Astrocyte (in vitro differentiated cells and primary cell): Measurements from ENCODE around the gene CD81. TPM values are rescaled to one million over a fixed set of nuclear protein-coding genes. Genes with fewer than 3 reads are reported as not detected.

Experiments used
- DNase-seq: peaks from one replicate; pipeline ENCODE4 v3.0.0-alpha.2; 2010; ENCODE audit warnings: low read depth
- FAIRE-seq: peaks from 2 replicates; lab custom pipeline; 2011; peaks lifted over from hg19 to GRCh38; lab: Jason Lieb, UNC
- H2AFZ ChIP-seq: 2 replicates; pipeline ENCODE4 v1.6.0; 2012; ENCODE audit warnings: low read depth, low read length, inconsistent platforms
- H3K27ac ChIP-seq: 2 replicates; pipeline ENCODE4 v1.5.1; 2011; ENCODE audit warnings: low read depth, low read length, inconsistent platforms
- H3K27me3 ChIP-seq: 2 replicates; pipeline ENCODE4 v1.6.0; 2011; ENCODE audit warnings: low read length, inconsistent platforms; ENCODE audit not compliant: insufficient read depth
- H3K36me3 ChIP-seq: 2 replicates; pipeline ENCODE4 v1.5.1; 2011; ENCODE audit warnings: low read length, inconsistent platforms; ENCODE audit not compliant: insufficient read depth
- H3K4me1 ChIP-seq: 2 replicates; pipeline ENCODE4 v1.5.1; 2011; ENCODE audit warnings: low read length, inconsistent platforms; ENCODE audit not compliant: insufficient read depth
- H3K4me2 ChIP-seq: 2 replicates; pipeline ENCODE4 v1.6.0; 2012; ENCODE audit warnings: low read length, inconsistent platforms
- H3K4me3 ChIP-seq: 2 replicates; pipeline ENCODE4 v1.5.1; 2011; ENCODE audit warnings: low read depth, mild to moderate bottlenecking, low read length, inconsistent platforms; ENCODE audit not compliant: insufficient read depth
- H3K79me2 ChIP-seq: 2 replicates; pipeline ENCODE4 v1.6.0; 2012; ENCODE audit warnings: mild to moderate bottlenecking, low read length, inconsistent platforms; ENCODE audit not compliant: insufficient read depth
- H3K9ac ChIP-seq: 2 replicates; pipeline ENCODE4 v1.6.0; 2012; ENCODE audit warnings: mild to moderate bottlenecking, low read length, inconsistent platforms
- H3K9me3 ChIP-seq: 2 replicates; pipeline ENCODE4 v1.5.1; 2012; ENCODE audit warnings: low read depth, mild to moderate bottlenecking, low read length, inconsistent platforms; ENCODE audit not compliant: insufficient read depth
- H4K20me1 ChIP-seq: 2 replicates; pipeline ENCODE4 v1.6.0; 2012; ENCODE audit warnings: low read length, inconsistent platforms; ENCODE audit not compliant: insufficient read depth
- H3K27ac Mint-ChIP-seq: one replicate; pipeline ENCODE4 v1.8.0; 2021; ENCODE audit warnings: mild to moderate bottlenecking, mixed read lengths; ENCODE audit not compliant: unreplicated experiment
- H3K27me3 Mint-ChIP-seq: one replicate; pipeline ENCODE4 v1.8.0; 2021; ENCODE audit warnings: low read depth, mixed read lengths; ENCODE audit not compliant: unreplicated experiment
- H3K36me3 Mint-ChIP-seq: one replicate; pipeline ENCODE4 v1.8.0; 2021; ENCODE audit warnings: low read depth, mixed read lengths; ENCODE audit not compliant: unreplicated experiment
- H3K4me1 Mint-ChIP-seq: one replicate; pipeline ENCODE4 v1.8.0; 2021; ENCODE audit warnings: low read depth, mixed read lengths; ENCODE audit not compliant: unreplicated experiment
- H3K4me3 Mint-ChIP-seq: one replicate; pipeline ENCODE4 v1.8.0; 2021; ENCODE audit warnings: mild to moderate bottlenecking, moderate library complexity, mixed read lengths; ENCODE audit not compliant: unreplicated experiment
- H3K9me3 Mint-ChIP-seq: one replicate; pipeline ENCODE4 v1.8.0; 2021; ENCODE audit warnings: mild to moderate bottlenecking, mixed read lengths; ENCODE audit not compliant: unreplicated experiment
- EZH2 ChIP-seq: IDR thresholded peaks from 2 replicates; pipeline ENCODE4 v1.6.1; 2012; ENCODE audit warnings: mild to moderate bottlenecking, low read length, inconsistent platforms; ENCODE audit not compliant: insufficient read depth
- total RNA-seq: library from RNA; stranded (reverse); gene quantifications from 2 replicates; pipeline ENCODE4 v1.2.1, GENCODE V29; 2021
- TF ChIP-seq, protein P1 (sequence below): IDR thresholded peaks from 2 replicates; pipeline ENCODE4 v1.5.1; 2011; ENCODE audit warnings: low read depth, mild to moderate bottlenecking, inconsistent platforms, low read length, moderate library complexity; ENCODE audit not compliant: insufficient read depth

CD81 gene
- total RNA-seq, 1 donor from 2014 or later = 625 TPM

GRCh38 chr11:2408671-2409070, 31.6 kb downstream of the CD81 start:
- H3K36me3 Mint-ChIP-seq = no peaks in the 10 kb centered on the region
- Histone ChIP-seq H3K4me2 (no peak overlapping the region), H3K4me3 (no peak overlapping the region), H3K27ac (no peak overlapping the region), H2AFZ (no peak overlapping the region), H3K36me3 (no peaks in the 10 kb centered on the region), H3K9ac (no peak overlapping the region), H3K4me1 (no peaks in the 10 kb centered on the region), H4K20me1 (peaks cover 3% of the 10 kb centered on the region), H3K79me2 (no peaks in the 10 kb centered on the region), H3K27me3 (peaks cover 3% of the 10 kb centered on the region), H3K9me3 (no peaks in the 10 kb centered on the region)
- DNase-seq = no peak
- no peaks in the 10 kb centered on the region for H3K4me1 Mint-ChIP-seq
- TF ChIP-seq EZH2 = no peak
- TF ChIP-seq, protein P1, sequence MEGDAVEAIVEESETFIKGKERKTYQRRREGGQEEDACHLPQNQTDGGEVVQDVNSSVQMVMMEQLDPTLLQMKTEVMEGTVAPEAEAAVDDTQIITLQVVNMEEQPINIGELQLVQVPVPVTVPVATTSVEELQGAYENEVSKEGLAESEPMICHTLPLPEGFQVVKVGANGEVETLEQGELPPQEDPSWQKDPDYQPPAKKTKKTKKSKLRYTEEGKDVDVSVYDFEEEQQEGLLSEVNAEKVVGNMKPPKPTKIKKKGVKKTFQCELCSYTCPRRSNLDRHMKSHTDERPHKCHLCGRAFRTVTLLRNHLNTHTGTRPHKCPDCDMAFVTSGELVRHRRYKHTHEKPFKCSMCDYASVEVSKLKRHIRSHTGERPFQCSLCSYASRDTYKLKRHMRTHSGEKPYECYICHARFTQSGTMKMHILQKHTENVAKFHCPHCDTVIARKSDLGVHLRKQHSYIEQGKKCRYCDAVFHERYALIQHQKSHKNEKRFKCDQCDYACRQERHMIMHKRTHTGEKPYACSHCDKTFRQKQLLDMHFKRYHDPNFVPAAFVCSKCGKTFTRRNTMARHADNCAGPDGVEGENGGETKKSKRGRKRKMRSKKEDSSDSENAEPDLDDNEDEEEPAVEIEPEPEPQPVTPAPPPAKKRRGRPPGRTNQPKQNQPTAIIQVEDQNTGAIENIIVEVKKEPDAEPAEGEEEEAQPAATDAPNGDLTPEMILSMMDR = no peak
- FAIRE-seq = no peak
- H3K27me3 Mint-ChIP-seq = peaks cover 6% of the 10 kb centered on the region
- H3K4me3 Mint-ChIP-seq = no peak overlapping the region
- no peaks in the 10 kb centered on the region for H3K9me3 Mint-ChIP-seq
- H3K27ac Mint-ChIP-seq = no peak overlapping the region

DNA sequence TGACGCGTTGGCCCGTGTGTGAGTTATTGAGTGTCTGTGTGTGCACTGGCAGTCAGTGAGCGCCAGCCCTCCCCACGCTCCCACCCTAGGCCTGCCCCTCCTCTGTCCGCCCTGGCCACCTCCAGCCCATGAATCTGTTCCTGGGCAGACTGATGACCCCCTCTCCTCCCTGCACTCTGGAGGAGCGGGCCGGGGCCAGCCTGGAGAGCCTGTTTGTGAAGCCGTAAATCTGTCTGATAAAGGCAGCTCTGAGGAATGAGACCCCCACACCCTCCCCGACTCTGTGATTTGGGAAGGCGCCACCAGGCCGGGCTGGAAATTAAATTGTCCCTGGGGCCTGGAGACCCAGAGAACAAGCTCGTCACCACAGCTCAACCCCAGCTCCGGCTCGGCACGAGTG, 32.0 kb downstream of the CD81 start:
- TF ChIP-seq EZH2 = no peak
- TF ChIP-seq, protein P1 = no peak
- DNase-seq (no peak), FAIRE-seq (no peak)
- no peak overlapping the region for H3K27ac Mint-ChIP-seq
- H3K27me3 ChIP-seq = peaks cover 3% of the 10 kb centered on the region
- no peaks in the 10 kb centered on the region for H3K9me3 ChIP-seq
- H3K4me1 ChIP-seq = no peaks in the 10 kb centered on the region
- no peaks in the 10 kb centered on the region for H3K9me3 Mint-ChIP-seq
- no peak overlapping the region for H3K27ac ChIP-seq
- no peaks in the 10 kb centered on the region for H3K4me1 Mint-ChIP-seq
- no peaks in the 10 kb centered on the region for H4K20me1 ChIP-seq
- H2AFZ ChIP-seq = no peak overlapping the region
- H3K4me3 Mint-ChIP-seq = no peak overlapping the region
- H3K27me3 Mint-ChIP-seq = peaks cover 6% of the 10 kb centered on the region
- no peaks in the 10 kb centered on the region for H3K36me3 Mint-ChIP-seq
- H3K4me2 ChIP-seq = no peak overlapping the region
- H3K36me3 ChIP-seq = no peaks in the 10 kb centered on the region
- no peak overlapping the region for H3K9ac ChIP-seq
- no peak overlapping the region for H3K4me3 ChIP-seq
- no peaks in the 10 kb centered on the region for H3K79me2 ChIP-seq

DNA sequence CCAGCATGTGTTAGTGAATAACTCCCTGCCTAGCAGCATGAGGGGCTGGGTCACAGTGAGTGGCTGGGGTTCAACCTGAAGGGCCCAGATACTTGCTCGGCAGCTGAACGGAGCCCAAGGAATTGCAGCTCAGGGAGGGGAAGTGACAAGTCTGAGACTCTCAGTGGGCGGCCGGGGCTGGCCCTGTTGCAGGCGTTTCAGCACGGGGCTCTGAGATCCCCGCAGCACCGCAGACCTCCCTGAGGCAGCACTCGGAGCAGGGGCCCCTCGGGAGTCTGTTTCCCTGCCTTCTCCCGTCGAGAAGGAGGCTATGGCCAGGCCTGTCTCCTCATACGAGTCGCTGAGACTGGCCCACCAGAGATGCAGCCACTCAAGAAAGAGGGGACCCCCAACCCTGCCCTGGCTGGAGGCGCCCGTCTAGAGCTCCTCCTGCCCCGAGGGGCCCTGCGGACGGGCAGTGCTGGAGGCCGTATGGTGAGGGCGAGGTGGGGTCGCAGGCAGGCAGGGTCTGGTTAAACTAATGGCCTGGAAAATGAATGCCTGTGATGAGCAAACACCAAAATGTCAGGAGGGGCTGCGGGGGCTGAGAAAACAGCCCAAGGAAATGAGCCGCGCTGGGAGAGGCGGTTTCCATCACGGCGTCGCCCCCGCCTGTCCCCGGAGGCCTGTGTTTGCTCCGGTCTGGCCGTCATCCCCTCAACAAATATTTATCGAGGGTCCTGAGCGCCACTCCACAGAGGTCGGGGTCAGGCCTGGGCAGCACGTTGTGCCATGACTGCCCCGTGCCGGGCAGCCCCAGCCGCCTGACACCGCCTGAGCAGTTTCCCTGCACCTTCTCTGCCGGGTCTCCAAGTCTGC, 32.7 kb downstream of the CD81 start:
- Mint-ChIP-seq H3K9me3 (no peaks in the 10 kb centered on the region), H3K27ac (no peak overlapping the region), H3K27me3 (peaks cover 6% of the 10 kb centered on the region), H3K4me3 (no peak overlapping the region), H3K36me3 (no peaks in the 10 kb centered on the region), H3K4me1 (no peaks in the 10 kb centered on the region)
- H3K4me2 ChIP-seq = no peak overlapping the region
- FAIRE-seq (no peak), DNase-seq (no peak)
- no peak overlapping the region for H3K4me3 ChIP-seq
- H3K9me3 ChIP-seq = no peaks in the 10 kb centered on the region
- no peak overlapping the region for H3K9ac ChIP-seq
- no peaks in the 10 kb centered on the region for H3K79me2 ChIP-seq
- no peaks in the 10 kb centered on the region for H3K36me3 ChIP-seq
- H2AFZ ChIP-seq = no peak overlapping the region
- H3K27ac ChIP-seq = no peak overlapping the region
- TF ChIP-seq, protein P1 = no peak
- no peak for TF ChIP-seq EZH2
- no peaks in the 10 kb centered on the region for H3K4me1 ChIP-seq
- H4K20me1 ChIP-seq = no peaks in the 10 kb centered on the region
- H3K27me3 ChIP-seq = peaks cover 3% of the 10 kb centered on the region
